ENCODE results near the gene RHPN2.
"Not testable (repeated sequence)": the region's sequence is repeated elsewhere in the genome, so short reads cannot be mapped to it uniquely, and the experiment has no call there.

DNA sequence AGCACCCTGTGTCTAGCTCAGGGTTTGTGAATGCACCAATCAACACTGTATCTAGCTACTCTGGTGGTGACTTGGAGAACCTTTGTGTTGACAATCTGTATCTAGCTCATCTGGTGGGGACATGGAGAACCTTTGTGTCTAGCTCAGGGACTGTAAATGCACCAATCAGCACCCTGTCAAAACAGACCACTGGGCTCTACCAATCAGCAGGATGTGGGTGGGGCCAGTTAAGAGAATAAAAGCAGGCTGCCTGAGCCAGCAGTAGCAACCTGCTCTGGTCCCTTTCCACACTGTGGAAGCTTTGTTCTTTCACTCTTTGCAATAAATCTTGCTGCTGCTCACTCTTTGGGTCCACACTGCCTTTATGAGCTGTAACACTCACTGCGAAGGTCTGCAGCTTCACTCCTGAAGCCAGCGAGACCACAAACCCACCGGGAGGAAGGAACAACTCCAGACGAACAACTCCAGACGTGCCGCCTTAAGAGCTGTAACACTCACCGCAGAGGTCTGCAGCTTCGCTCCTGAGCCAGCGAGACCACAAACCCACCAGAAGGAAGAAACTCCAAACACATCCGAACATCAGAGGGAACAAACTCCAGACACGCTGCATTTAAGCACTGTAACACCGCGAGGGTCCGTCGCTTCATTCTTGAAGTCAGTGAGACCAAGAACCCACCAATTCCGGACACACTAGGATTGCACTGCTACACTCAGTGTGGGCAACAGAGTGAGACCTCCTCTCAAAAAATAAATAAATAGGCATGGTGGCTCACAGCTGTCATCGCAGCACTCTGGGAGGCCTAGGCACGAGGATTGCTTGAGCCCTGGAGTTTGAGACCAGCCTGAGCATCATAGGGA is 27.3 kb downstream of the RHPN2 start:
- not testable (repeated sequence) for TF ChIP-seq POLR2A (IDR thresholded peaks at IDR 0.05)
- TF ChIP-seq, protein P1, sequence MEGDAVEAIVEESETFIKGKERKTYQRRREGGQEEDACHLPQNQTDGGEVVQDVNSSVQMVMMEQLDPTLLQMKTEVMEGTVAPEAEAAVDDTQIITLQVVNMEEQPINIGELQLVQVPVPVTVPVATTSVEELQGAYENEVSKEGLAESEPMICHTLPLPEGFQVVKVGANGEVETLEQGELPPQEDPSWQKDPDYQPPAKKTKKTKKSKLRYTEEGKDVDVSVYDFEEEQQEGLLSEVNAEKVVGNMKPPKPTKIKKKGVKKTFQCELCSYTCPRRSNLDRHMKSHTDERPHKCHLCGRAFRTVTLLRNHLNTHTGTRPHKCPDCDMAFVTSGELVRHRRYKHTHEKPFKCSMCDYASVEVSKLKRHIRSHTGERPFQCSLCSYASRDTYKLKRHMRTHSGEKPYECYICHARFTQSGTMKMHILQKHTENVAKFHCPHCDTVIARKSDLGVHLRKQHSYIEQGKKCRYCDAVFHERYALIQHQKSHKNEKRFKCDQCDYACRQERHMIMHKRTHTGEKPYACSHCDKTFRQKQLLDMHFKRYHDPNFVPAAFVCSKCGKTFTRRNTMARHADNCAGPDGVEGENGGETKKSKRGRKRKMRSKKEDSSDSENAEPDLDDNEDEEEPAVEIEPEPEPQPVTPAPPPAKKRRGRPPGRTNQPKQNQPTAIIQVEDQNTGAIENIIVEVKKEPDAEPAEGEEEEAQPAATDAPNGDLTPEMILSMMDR (IDR thresholded peaks at IDR 0.05) = not testable (repeated sequence)

Measured in vagina (tissue), 2 donors.